H9 (cell line): ENCODE results near the gene KHNYN. TPM values are rescaled to one million over a fixed set of nuclear protein-coding genes. Genes with fewer than 3 reads are reported as not detected.

Experiments
- DNase-seq: peaks from one replicate; pipeline ENCODE4 v3.0.0-alpha.2; 2017
- H2AFZ ChIP-seq: one replicate; pipeline ENCODE4 v1.6.1; 2013; ENCODE audit warnings: mild to moderate bottlenecking, low read length, control low read depth, moderate library complexity
- H2AK5ac ChIP-seq: 2 replicates; pipeline ENCODE4 v1.6.1; 2013; ENCODE audit warnings: low read length, control low read depth, mixed read lengths; ENCODE audit not compliant: insufficient read length
- H2BK120ac ChIP-seq: one replicate; pipeline ENCODE4 v1.6.1; 2013; ENCODE audit warnings: low read depth, mild to moderate bottlenecking, low read length, control low read depth, inconsistent platforms; ENCODE audit not compliant: poor library complexity, severe bottlenecking
- H2BK12ac ChIP-seq: 2 replicates; pipeline ENCODE4 v1.6.1; 2013; ENCODE audit warnings: low read length, control low read depth, mixed read lengths, low read depth; ENCODE audit not compliant: insufficient read length
- H2BK15ac ChIP-seq: 2 replicates; pipeline ENCODE4 v1.6.1; 2013; ENCODE audit warnings: low read depth, low read length, control low read depth
- H2BK20ac ChIP-seq: one replicate; pipeline ENCODE4 v1.6.1; 2013; ENCODE audit warnings: low read depth, mild to moderate bottlenecking, low read length, control low read depth, inconsistent platforms; ENCODE audit not compliant: poor library complexity, severe bottlenecking
- H2BK5ac ChIP-seq: 2 replicates; pipeline ENCODE4 v1.6.1; 2013; ENCODE audit warnings: low read length, control low read depth, mixed read lengths; ENCODE audit not compliant: insufficient read length
- H3K14ac ChIP-seq: 2 replicates; pipeline ENCODE4 v1.6.1; 2013; ENCODE audit warnings: low read length, control low read depth; ENCODE audit not compliant: insufficient read depth
- H3K18ac ChIP-seq: 2 replicates; pipeline ENCODE4 v1.6.1; 2013; ENCODE audit warnings: low read depth, mild to moderate bottlenecking, mixed read lengths, low read length, control low read depth; ENCODE audit not compliant: insufficient read length
- H3K23ac ChIP-seq: 2 replicates; pipeline ENCODE4 v1.6.1; 2013; ENCODE audit warnings: low read length, control low read depth, mixed read lengths, low read depth; ENCODE audit not compliant: insufficient read length
- H3K23me2 ChIP-seq: 2 replicates; pipeline ENCODE4 v1.6.1; 2013; ENCODE audit warnings: low read depth, mild to moderate bottlenecking, mixed read lengths, low read length, control low read depth; ENCODE audit not compliant: insufficient read length, poor library complexity, severe bottlenecking
- H3K27ac ChIP-seq: 2 replicates; pipeline ENCODE4 v1.5.1; 2013; ENCODE audit warnings: low read length, control low read depth, mixed read lengths, low read depth; ENCODE audit not compliant: insufficient read length
- H3K27me3 ChIP-seq: 2 replicates; pipeline ENCODE4 v1.6.1; 2013; ENCODE audit warnings: low read length, control low read depth, inconsistent platforms; ENCODE audit not compliant: insufficient read depth
- H3K4ac ChIP-seq: 2 replicates; pipeline ENCODE4 v1.6.1; 2013; ENCODE audit warnings: low read depth, mild to moderate bottlenecking, control low read depth, inconsistent platforms, low read length, moderate library complexity
- H3K4me1 ChIP-seq: 2 replicates; pipeline ENCODE4 v1.6.1; 2013; ENCODE audit warnings: low read length, control low read depth, inconsistent platforms; ENCODE audit not compliant: insufficient read depth
- H3K4me2 ChIP-seq: 2 replicates; pipeline ENCODE4 v1.6.1; 2013; ENCODE audit warnings: low read length, control low read depth, mixed read lengths; ENCODE audit not compliant: insufficient read length, insufficient read depth
- H3K56ac ChIP-seq: 2 replicates; pipeline ENCODE4 v1.6.1; 2013; ENCODE audit warnings: low read depth, mild to moderate bottlenecking, mixed read lengths, low read length, control low read depth; ENCODE audit not compliant: insufficient read length
- H3K79me1 ChIP-seq: 2 replicates; pipeline ENCODE4 v1.6.1; 2013; ENCODE audit warnings: low read depth, mild to moderate bottlenecking, moderate library complexity, low read length, control low read depth, inconsistent platforms; ENCODE audit not compliant: insufficient read depth, poor library complexity, severe bottlenecking
- H3K79me2 ChIP-seq: 2 replicates; pipeline ENCODE4 v1.6.1; 2013; ENCODE audit warnings: low read length, control low read depth, inconsistent platforms; ENCODE audit not compliant: insufficient read depth
- H3K9ac ChIP-seq: 2 replicates; pipeline ENCODE4 v1.6.1; 2013; ENCODE audit warnings: low read length, control low read depth, mixed read lengths; ENCODE audit not compliant: insufficient read length; ENCODE audit errors: extremely low read depth
- H3K9me3 ChIP-seq: one replicate; pipeline ENCODE4 v1.6.1; 2013; ENCODE audit warnings: low read depth, low read length, inconsistent platforms; ENCODE audit not compliant: control insufficient read depth
- H3T11ph ChIP-seq: one replicate; pipeline ENCODE4 v1.6.1; 2013; ENCODE audit warnings: mild to moderate bottlenecking, low read length, control low read depth, inconsistent platforms
- H4K20me1 ChIP-seq: one replicate; pipeline ENCODE4 v1.6.1; 2013; ENCODE audit not compliant: control insufficient read depth, insufficient read length, insufficient read depth
- H4K5ac ChIP-seq: 2 replicates; pipeline ENCODE4 v1.6.1; 2013; ENCODE audit warnings: low read depth, mild to moderate bottlenecking, mixed read lengths, low read length, control low read depth; ENCODE audit not compliant: insufficient read length
- H4K8ac ChIP-seq: replicated peaks from 2 replicates; pipeline ENCODE4 v1.6.1; 2013; ENCODE audit warnings: low read length, control low read depth, mixed read lengths, low read depth; ENCODE audit not compliant: insufficient read length
- H4K91ac ChIP-seq: 2 replicates; pipeline ENCODE4 v1.6.1; 2013; ENCODE audit warnings: low read depth, mild to moderate bottlenecking, moderate library complexity, mixed read lengths, low read length, control low read depth; ENCODE audit not compliant: insufficient read length
- H3K27ac Mint-ChIP-seq, 3 experiments: 2 replicates in 2 of 3; 3 replicates in 1 of 3; pipeline ENCODE4 v1.8.0; 2020 to 2021; ENCODE audit warnings: mixed read lengths in 3 of 3, mild to moderate bottlenecking in 1 of 3, moderate library complexity in 1 of 3
- H3K27me3 Mint-ChIP-seq: 2 replicates; pipeline ENCODE4 v1.8.0; 2021; ENCODE audit warnings: low read depth, mild to moderate bottlenecking, moderate library complexity, mixed read lengths
- H3K36me3 Mint-ChIP-seq, 3 experiments: 2 replicates in 2 of 3; 3 replicates in 1 of 3; pipeline ENCODE4 v1.8.0; 2020 to 2021; ENCODE audit warnings: low read depth in 3 of 3, mixed read lengths in 3 of 3; ENCODE audit not compliant: insufficient read depth in 1 of 3
- H3K4me1 Mint-ChIP-seq, 2 experiments: 2 replicates each; pipeline ENCODE4 v1.8.0; 2020; ENCODE audit warnings: mixed read lengths in 2 of 2
- H3K4me3 Mint-ChIP-seq, 2 experiments: 2 replicates in 1 of 2; 3 replicates in 1 of 2; pipeline ENCODE4 v1.8.0; 2020 to 2021; ENCODE audit warnings: mild to moderate bottlenecking in 2 of 2, mixed read lengths in 2 of 2, moderate library complexity in 1 of 2
- H3K9me3 Mint-ChIP-seq, 2 experiments: 2 replicates in 1 of 2; 3 replicates in 1 of 2; pipeline ENCODE4 v1.8.0; 2020; ENCODE audit warnings: mild to moderate bottlenecking in 2 of 2, mixed read lengths in 2 of 2, moderate library complexity in 1 of 2
- WGBS: extraction: QIAGEN DNeasy Blood & Tissue Kit; methylation state at CpG from one replicate; pipeline ENCODE4 v1.1.7; 2013; ENCODE audit warnings: missing lambda C conversion rate, low lambda C conversion rate, mixed read lengths; ENCODE audit not compliant: insufficient read length; ENCODE audit errors: extremely low coverage; 5-methylcytosine and 5-hydroxymethylcytosine counted together
- total RNA-seq: library from RNA; stranded (reverse); gene quantifications from 2 replicates; pipeline ENCODE4 v1.2.1, GENCODE V29; 2021
- TF ChIP-seq, protein P1 (sequence below): fragments of 200-600 bp; sonication (generic); conservative IDR thresholded peaks from 3 replicates; pipeline ENCODE4 v1.8.0; 2021; ENCODE audit warnings: antibody characterized with exemption, mild to moderate bottlenecking

The KHNYN gene
- total RNA-seq, 1 experiment from 2014 or later, result 30.0 TPM

DNA sequence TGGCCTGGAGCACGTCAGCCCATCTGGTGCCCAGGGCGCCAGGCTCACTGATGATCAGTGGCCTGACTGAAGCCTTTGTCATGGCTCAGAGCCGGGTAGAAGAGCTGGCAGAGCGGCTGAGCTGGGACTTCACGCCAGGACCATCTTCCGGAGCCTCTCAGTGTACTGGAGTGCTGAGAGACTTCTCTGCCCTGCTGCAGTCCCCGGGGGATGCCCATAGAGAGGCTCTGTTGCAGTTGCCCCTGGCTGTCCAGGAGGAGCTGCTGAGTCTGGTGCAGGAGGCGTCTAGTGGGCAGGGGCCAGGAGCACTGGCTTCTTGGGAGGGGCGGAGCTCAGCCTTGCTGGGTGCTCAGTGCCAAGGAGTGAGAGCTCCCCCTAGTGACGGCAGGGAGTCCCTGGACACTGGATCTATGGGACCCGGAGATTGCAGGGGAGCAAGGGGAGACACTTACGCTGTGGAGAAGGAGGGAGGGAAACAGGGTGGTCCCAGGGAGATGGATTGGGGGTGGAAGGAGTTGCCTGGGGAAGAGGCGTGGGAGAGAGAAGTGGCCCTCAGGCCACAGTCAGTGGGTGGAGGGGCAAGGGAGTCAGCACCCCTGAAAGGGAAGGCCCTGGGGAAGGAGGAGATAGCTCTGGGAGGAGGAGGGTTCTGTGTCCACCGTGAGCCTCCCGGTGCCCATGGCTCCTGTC, 2.0 kb downstream of the KHNYN start:
- H3K4ac ChIP-seq, result no peak overlapping the region
- no peak overlapping the region for H2BK120ac ChIP-seq
- H3K23ac ChIP-seq, result no peak overlapping the region
- H2AK5ac ChIP-seq, result no peak overlapping the region
- H4K20me1 ChIP-seq, result peaks cover 2% of the 10 kb centered on the region
- H4K91ac ChIP-seq, result no peak overlapping the region
- H2BK20ac ChIP-seq, result no peak overlapping the region
- no peaks in the 10 kb centered on the region for H3K79me1 ChIP-seq
- Mint-ChIP-seq H3K27ac (peak overlapping the region in 2 of 3 experiments; percentile 40 to 72; a peak in 2 of 7 replicates), H3K4me3 (peak overlapping the region; percentile 75 to 85), H3K9me3 (no peaks in the 10 kb centered on the region), H3K27me3 (peaks cover 6% of the 10 kb centered on the region), H3K4me1 (peaks cover 27 to 28% of the 10 kb centered on the region in 2 experiments), H3K36me3 (peaks cover 0 to 25% (median 21%) of the 10 kb centered on the region in 3 experiments; a peak in 5 of 7 replicates)
- H2BK5ac ChIP-seq, result no peak overlapping the region
- H3K56ac ChIP-seq, result no peak overlapping the region
- H2BK12ac ChIP-seq, result no peak overlapping the region
- TF ChIP-seq, protein P1, sequence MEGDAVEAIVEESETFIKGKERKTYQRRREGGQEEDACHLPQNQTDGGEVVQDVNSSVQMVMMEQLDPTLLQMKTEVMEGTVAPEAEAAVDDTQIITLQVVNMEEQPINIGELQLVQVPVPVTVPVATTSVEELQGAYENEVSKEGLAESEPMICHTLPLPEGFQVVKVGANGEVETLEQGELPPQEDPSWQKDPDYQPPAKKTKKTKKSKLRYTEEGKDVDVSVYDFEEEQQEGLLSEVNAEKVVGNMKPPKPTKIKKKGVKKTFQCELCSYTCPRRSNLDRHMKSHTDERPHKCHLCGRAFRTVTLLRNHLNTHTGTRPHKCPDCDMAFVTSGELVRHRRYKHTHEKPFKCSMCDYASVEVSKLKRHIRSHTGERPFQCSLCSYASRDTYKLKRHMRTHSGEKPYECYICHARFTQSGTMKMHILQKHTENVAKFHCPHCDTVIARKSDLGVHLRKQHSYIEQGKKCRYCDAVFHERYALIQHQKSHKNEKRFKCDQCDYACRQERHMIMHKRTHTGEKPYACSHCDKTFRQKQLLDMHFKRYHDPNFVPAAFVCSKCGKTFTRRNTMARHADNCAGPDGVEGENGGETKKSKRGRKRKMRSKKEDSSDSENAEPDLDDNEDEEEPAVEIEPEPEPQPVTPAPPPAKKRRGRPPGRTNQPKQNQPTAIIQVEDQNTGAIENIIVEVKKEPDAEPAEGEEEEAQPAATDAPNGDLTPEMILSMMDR, result peak; percentile 99
- no peak overlapping the region for H3K9ac ChIP-seq
- H3K23me2 ChIP-seq, result peaks cover 7% of the 10 kb centered on the region
- H3K27me3 ChIP-seq, result no peaks in the 10 kb centered on the region
- no peak overlapping the region for H2AFZ ChIP-seq
- H3K4me2 ChIP-seq, result no peak overlapping the region
- no peak overlapping the region for H3K14ac ChIP-seq
- H4K8ac ChIP-seq, result no peak overlapping the region
- no peaks in the 10 kb centered on the region for H3K9me3 ChIP-seq
- no peak overlapping the region for H3T11ph ChIP-seq
- H3K4me1 ChIP-seq, result peaks cover 3% of the 10 kb centered on the region; the same call in 1 of the 2 replicates
- H4K5ac ChIP-seq, result no peak overlapping the region
- peak; percentile 97 for DNase-seq
- WGBS, result no CpG with 5 or more reads among the region's 15 CpGs
- no peak overlapping the region for H3K27ac ChIP-seq
- no peak overlapping the region for H2BK15ac ChIP-seq
- no peaks in the 10 kb centered on the region for H3K79me2 ChIP-seq
- no peak overlapping the region for H3K18ac ChIP-seq
